NCI-H2029 treated with DMSO at 0.1 percent for 48 hours (cell line): ENCODE results near the gene FARP2.

Source experiments
- DNase-seq: peaks from one replicate; lab custom pipeline; 2025; lab: John Stamatoyannopoulos, UW

FARP2 gene

DNA sequence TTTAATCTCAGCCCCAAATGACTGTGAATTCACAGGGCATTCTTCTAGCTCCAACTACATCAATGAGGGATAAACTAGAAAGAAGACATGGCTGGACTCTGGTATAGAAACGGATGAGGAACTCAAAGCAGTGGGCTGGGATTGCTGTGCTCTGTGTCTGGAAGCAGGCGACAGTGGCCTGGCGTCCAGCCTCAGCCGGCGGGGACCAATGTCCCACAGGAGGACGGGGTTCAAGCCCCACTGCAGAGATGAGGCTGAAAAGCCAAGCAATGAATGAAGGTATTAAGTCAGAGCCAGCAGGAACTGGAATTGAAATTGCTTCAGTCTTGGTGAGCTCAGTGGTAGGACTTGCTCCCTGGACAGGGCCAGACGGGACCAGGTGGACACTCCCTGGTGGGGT lies 178.2 kb downstream of the FARP2 start:
- DNase-seq = no peak

DNA sequence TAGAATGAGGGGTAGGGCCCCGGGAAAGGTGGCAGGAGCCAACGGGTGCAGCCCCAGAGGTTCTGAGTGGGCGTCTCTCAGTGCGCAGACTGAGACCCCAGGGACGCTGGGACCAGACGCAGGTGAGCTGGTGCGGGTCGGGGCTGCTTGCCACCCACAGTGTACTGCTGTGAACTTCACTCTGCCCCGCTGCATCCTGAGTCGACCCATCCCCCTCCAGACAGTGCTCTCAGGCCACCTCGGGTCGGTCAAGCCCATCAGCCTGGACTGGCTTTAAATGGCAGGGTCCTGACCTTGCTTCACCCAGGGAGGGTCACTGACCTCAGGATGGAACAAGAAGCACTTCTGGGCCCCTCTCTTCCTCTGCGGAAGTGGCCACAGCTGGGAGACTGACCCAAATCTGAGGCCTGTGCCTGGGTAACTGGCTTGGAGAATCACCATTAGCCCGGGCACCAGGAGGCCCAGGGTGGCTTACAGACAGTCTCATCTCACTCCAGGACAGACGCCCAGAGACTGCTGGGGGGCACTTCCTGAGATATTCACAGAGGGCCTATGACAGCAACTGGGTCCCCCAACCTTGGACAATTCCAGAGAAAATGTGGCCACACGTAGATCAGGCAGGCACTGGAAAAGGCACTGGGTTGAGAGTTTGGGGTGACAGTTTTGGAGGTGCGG lies 178.8 kb downstream of the FARP2 start:
- no peak for DNase-seq

- DNase-seq = no peak
Observed at GRCh38 chr2:241535871-241536655, 180.0 kb downstream of the FARP2 start.

- no peak for DNase-seq
Observed at GRCh38 chr2:241538838-241539615, 182.9 kb downstream of the FARP2 start.

DNA sequence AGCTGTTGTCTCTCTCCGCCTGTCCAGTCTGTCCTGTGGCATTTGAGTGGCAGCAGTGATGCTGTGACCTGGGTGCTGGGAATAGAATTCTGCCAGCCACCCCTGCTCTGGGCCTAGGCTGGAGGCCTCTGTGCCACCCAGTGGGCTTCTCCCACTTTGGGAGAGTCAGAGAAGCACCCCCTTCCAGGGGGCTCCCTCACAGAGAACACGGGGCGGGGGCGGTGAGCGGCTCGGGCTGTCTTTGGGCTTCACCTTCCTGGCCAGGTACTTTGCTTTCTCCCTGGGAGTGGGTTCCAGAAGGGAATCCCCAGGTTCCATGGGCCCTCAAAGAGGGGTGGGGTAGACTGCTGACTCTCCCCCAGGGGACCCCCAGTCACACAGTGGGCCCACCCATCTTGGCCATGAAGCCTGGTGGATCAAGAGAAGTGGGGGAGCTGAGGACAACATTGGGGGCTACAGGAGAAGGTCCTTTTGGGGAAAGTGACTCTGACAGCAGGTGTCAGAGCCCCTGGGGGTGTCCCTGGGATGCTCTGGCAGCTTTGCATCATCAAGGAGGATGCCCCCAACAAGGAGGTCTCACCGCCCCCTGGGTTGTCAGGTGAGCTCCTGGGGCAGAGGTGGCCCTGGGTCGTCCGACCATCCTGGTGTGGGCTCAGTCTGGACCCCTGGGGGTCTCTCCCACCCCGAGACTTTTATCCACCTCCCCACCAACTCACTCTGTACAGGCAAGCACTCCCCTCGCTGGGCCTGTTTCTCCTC lies 183.7 kb downstream of the FARP2 start:
- DNase-seq = no peak

GRCh38 chr2:241540401-241540770 lies 184.3 kb downstream of the FARP2 start:
- DNase-seq = no peak

DNA sequence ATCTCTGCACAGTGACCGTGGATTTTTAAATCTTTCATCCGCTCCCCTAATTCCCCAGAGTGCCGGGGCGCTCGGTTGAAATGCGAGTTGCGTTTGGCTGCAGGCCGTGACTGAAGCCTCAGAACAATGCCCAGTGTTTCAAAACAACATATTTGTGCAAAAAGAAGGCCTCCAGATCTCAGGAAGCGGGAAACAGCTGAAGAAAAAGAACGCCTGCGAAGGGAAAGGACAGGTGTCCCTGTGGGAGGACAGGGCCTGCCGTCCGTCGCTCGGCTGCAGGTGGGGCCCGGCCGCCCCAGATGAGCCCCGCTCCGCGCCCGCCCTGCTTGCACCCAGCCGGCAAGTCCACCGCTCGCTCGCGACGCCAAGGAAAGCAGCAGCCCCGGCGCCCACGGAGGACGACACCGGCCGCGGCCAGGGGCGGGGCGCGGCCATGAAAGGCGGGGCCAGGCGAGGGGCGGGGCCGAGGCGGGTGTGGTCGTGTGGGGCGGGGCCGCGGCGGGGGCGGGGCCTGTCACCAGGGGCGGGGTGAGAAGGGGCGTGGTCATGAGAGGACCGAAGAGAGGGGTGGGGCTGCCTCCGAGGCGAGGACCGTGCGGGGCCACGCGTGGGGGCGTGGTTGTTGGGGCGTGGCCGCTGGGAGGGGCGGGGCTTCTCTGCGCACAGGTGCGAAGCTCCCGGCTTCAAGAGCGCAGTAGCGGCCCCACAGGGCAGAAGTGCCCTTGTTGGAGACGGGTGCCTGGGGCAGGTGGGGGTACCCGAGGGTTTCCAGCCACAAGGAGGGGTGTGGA lies 184.9 kb downstream of the FARP2 start:
- DNase-seq = no peak

DNA sequence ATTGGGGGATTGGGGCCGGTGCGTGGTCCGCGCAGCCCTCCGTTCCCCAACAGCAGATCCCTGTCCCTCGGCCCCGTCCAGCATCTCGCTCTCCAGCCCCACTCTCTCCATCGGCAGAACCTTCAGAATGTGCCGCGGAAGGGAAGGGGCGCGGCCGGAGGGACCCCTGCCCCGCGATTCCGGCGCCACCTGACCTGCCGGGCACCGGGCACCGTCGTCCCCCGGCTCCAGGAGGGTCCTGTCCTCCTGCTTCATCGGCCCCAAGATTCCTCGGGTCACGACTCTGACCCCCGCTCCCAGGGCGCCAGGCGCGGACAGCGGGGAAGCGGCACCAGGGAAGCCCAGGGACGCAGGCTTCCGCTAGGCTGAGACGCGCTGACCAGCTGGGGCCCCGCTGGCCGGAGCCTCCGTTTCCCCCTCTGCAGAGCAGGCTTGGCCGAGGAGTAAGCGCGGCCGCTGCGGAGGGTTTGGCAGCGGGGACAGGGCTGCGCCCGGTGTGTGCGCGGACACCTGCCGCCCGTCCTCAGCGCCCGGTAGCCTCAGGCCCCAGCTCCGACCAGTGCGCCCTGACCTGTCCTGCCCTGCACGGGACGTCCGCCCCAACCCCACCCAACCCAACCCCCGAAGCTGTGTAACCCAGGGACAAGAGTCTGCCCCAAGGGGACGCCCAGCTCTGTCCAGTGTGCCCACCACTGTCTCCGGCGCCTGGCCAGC lies 185.6 kb downstream of the FARP2 start:
- no peak for DNase-seq

DNA sequence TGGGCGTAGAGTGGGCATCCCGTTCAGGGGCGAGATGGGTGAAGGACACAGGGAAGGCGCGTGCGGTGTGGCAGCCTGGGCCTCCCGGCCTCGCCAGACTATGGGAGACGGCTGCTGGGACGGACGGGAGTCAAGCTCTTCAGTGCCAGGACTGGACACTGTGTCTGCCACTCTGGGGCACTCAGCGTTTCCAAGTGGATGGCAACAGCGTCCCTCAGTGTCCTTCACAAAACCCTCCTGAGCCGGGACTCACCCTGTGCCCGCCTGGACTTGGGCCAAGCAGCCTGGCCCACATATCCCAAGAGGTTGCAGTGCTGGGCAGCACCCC lies 186.2 kb downstream of the FARP2 start:
- no peak for DNase-seq
